Loucy (cell line): Measurements from ENCODE around the gene PPP1R3D.

Source experiments
- CTCF ChIP-seq: fragments of 200-600 bp; sonication (generic); conservative IDR thresholded peaks from 2 replicates; pipeline ENCODE4 v1.5.1; 2014; ENCODE audit warnings: mild to moderate bottlenecking, antibody characterized with exemption, low read length
- EZH2phosphoT487 ChIP-seq: fragments of 200-600 bp; IDR thresholded peaks from 2 replicates; pipeline ENCODE4 v1.6.1; 2018; ENCODE audit warnings: antibody characterized with exemption, mild to moderate bottlenecking, moderate library complexity, borderline replicate concordance

- TF ChIP-seq CTCF (no peak), EZH2phosphoT487 (no peak)
These were observed 37.0 kb upstream of the PPP1R3D start for GRCh38 chr20:59977086-59977485.
